ENCODE measurements around the gene ZDHHC7.
"Not testable (repeated sequence)": the region's sequence is repeated elsewhere in the genome, so short reads cannot be mapped to it uniquely, and the experiment has no call there.

Gene ZDHHC7

GRCh38 chr16:85045077-85045476, 33.7 kb upstream of the ZDHHC7 start:
- in situ Hi-C loops (cut with MboI; ENCODE audit: low sequenced_read_pairs): no loop called here

DNA sequence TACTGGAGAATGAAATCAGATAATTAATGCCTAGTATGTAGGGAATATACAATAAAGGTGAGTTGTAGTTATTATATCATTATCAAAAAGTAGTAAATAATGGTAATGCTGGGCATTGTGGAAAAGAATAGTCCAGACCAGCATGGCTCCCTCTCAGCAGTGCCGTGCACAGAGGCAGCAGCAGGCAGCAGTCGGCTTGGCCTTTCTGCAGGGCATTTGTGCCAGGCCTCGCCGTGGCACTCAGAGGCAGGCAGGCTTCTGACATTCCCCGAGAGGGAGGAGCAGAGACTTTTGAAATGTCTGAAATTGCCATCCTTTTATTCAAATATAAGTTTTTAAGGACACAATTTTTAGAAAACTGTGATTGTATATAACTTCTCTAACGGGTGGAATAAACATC, 31.3 kb upstream of the ZDHHC7 start:
- in situ Hi-C loops (cut with MboI; ENCODE audit: low sequenced_read_pairs): no loop called here

- in situ Hi-C loops (cut with MboI; ENCODE audit: low sequenced_read_pairs): no loop called here
These were observed 30.8 kb upstream of the ZDHHC7 start for GRCh38 chr16:85042167-85042526.

GRCh38 chr16:85041219-85042166, 30.2 kb upstream of the ZDHHC7 start:
- in situ Hi-C loops (cut with MboI; ENCODE audit: low sequenced_read_pairs): no loop called here

DNA sequence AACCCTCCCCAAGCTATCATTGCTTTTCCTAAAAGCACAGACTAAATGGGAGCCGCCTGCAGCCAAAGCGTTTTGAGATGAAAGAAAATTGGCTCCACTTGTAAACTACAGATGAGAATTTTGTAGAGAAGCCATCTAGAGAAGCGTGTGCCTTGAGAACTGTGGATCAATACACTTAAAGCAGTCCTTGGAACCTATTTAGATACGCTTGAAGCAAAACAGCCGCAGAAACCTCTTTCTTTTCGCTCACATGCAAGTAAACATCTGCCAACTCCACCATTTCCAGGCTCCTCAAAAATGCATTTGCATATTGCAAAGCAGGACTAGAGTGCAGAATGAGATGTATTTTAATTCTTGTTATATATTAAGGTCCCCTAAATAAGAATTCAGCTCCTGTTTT, 29.4 kb upstream of the ZDHHC7 start:
- in situ Hi-C loops (cut with MboI; ENCODE audit: low sequenced_read_pairs): no loop called here

GRCh38 chr16:85037721-85038120, 26.4 kb upstream of the ZDHHC7 start:
- in situ Hi-C loops (cut with MboI; ENCODE audit: low sequenced_read_pairs): no loop called here

- in situ Hi-C loops (cut with MboI; ENCODE audit: low sequenced_read_pairs): no loop called here
These were observed 25.7 kb upstream of the ZDHHC7 start for GRCh38 chr16:85037050-85037410.

- in situ Hi-C loops (cut with MboI; ENCODE audit: low sequenced_read_pairs): no loop called here
These were observed 25.1 kb upstream of the ZDHHC7 start for GRCh38 chr16:85036236-85037049.

DNA sequence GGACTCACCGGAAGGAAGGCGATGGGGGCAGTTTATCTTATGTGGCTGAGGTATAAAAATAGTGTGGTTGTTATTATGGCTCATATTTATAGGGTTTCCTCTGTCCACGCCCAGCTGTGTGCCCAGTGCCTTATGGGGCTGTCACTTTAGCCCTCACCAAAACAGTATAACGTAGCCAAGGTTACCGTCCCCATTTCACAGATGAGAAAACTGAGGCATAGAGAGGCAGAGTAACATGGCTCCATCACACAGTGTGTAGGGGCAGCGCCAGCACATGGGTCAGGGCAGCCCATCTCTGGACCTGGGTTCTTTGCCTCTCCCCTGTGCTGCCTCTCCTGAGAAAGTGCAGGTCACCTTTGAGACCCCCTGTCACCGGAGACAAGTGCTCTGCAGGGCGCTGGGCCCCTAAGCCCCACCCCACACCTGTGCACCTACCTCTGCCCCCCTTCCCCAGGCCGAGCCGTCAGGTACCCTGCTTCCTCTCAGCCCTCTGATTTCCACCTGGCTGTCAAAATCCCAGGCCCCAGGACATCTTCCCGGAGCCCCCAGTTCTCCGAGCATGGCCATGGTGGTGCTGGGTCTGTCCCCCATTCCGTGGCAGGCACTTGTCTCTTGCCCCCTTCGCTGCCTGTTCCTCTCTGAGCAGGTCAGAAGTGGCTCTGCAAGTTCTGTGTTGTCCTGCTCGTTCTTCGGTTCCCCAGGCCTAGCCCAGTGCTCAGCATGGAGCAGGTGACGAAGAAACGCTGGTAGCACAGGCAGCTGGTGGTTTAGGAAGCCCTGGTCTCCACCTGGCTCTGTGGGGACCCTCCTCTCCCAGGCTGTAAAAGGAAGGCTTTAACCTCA, 23.5 kb upstream of the ZDHHC7 start:
- in situ Hi-C loops (cut with MboI; ENCODE audit: low sequenced_read_pairs): no loop called here

- in situ Hi-C loops (cut with MboI; ENCODE audit: low sequenced_read_pairs): no loop called here
These were observed 21.8 kb upstream of the ZDHHC7 start for GRCh38 chr16:85033171-85033570.

DNA sequence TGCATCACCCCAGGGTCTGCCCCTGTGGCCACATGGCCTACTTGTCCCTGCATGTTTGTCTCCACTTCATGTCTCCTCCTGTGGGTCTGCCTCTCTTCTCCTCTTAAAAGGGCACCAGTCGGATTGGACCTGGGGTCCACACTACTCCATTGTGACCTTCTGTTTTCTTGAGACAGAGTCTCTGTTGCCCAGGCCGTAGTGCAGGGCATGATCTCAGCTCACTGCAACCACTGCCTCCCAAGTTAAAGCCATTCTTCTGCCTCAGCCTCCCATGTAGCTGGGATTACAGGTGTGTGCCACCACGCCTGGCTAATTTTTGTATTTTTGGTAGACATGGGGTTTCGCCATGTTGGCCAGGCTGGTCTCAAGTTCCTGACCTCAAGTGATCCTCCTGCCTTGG, 20.9 kb upstream of the ZDHHC7 start:
- in situ Hi-C loops (cut with MboI; ENCODE audit: low sequenced_read_pairs): not testable (repeated sequence)

GRCh38 chr16:85031451-85031850, 20.1 kb upstream of the ZDHHC7 start:
- in situ Hi-C loops (cut with MboI; ENCODE audit: low sequenced_read_pairs): no loop called here

DNA sequence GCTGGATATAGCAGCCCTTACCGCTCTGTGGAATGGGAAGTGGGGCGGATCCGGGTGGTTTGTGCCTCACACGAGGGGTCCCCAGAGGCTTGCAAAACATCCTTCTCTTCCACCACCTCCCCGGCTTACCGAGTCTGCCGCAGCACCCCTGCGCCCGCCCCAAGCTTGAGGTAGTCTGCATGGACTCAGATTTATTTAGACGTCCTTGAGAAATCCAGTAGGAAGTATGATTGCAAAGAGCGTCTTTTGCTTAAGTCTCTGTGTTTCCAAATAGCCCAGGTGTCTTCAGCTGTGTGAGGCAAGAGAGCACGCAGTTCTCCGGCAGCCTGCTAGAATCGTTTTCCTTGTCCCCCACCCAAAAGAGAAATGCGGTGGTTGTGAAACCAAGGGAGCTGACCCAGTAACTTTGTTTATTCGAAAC, 18.7 kb upstream of the ZDHHC7 start:
- in situ Hi-C loops (cut with MboI; ENCODE audit: low sequenced_read_pairs): no loop called here

DNA sequence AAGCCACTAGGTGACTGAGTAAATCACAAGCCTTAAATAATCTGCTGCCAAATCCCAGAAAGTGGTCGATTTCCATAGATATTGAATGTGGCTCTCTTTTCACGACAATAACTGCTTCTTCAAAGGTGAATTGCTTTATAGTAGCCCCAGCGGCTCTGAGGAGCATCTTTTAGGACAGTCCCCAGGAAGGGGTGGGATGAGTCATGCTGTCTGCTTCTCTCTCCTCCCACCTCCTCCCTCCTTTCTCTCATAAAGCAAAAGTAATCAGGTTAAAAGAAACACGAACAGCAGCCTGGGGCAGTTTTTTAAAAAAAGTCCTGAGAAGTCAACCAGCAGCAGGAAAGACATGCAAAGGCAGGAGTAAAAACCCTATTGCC, 18.1 kb upstream of the ZDHHC7 start:
- in situ Hi-C loops (cut with MboI; ENCODE audit: low sequenced_read_pairs): no loop called here

DNA sequence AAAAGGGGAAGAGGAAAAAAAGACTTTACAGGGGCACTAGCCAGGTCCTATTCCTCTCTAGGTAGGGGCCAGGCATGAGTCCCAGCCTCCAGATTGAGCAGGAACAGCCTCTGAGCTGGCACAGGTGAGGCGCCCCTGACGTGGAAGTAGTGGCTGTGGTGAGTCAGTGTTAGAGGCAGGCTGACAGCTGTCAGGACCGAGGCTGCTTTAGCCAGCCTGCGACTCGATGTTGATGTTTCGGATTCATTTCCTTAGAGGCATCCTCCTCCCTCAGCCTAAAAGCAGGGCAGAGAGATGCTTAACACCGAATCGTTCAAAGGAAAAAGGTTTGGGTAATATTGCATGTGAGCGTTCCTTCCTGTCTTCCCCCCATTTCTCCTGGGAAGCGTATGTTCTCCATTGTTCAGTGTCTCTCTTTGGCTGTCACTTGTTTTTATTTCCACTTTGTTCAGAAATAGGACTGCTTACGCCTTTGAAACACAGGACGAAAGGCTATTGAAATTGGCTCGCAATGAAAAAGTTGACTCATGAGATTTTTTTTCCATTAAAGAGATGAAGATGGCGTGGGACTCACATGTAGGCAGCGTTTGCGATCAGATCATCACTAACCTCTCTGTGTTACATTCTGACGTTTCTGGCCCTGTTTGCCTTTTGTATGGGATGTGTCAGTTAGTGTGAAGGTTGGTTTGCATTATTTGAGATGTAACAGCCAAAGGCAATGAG, 17.5 kb upstream of the ZDHHC7 start:
- in situ Hi-C loops (cut with MboI; ENCODE audit: low sequenced_read_pairs): no loop called here

- in situ Hi-C loops (cut with MboI; ENCODE audit: low sequenced_read_pairs): no loop called here
These were observed 16.8 kb upstream of the ZDHHC7 start for GRCh38 chr16:85027958-85028684.

- in situ Hi-C loops (cut with MboI; ENCODE audit: low sequenced_read_pairs): no loop called here
These were observed 16.1 kb upstream of the ZDHHC7 start, which contains the start of gene KIAA0513 for GRCh38 chr16:85027349-85027957. TSS of gene KIAA0513 (plus strand) at chr16:85027795. CDS start at chr16:85067072, 39,277 bp downstream.

DNA sequence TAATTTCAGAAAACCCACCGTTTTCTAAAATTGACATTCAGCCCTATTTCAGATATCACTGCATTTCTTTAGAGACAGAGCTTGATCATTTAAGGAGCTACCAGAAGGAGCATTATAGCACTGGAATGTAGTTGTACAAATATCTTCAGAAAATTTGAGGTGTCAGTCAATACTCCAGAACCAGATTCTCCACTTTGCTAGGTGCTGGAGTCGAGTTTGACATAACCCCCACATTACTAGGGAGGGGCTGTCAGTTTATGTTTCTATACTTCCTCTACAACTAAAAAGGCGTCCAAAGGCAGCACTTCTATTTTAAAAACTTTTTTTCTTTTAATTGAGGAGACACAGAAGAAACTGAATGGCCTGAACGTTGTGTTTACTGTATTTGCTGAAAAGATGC, 15.4 kb upstream of the ZDHHC7 start:
- in situ Hi-C loops (cut with MboI; ENCODE audit: low sequenced_read_pairs): no loop called here

All from HL-60/S4 treated with retinoic acid at 250 ng/mL for 4 days and 3 days (cell line).